HEK293T (cell line): ENCODE data around the gene TGM4.

ENCODE experiments used
- CTCF ChIA-PET: fragments of 350-600 bp; formaldehyde crosslinking; extraction: SDS; loops from one replicate; lab custom pipeline; 2021; ENCODE audit warnings: antibody characterized with exemption, inconsistent platforms; lab: Yijun Ruan, JAX
- POLR2A ChIA-PET: fragments of 350-600 bp; formaldehyde crosslinking; extraction: SDS; loops from one replicate; lab custom pipeline; 2020; ENCODE audit warnings: antibody characterized with exemption, inconsistent platforms; lab: Yijun Ruan, JAX
- DNase-seq: peaks from one replicate; pipeline ENCODE4 v3.0.0; 2012; ENCODE audit warnings: mixed read lengths; ENCODE audit errors: extremely low spot score
- ARNT ChIP-seq: fragments of 450-650 bp; IDR thresholded peaks from 2 replicates; pipeline ENCODE4 v1.6.1; 2017; ENCODE audit warnings: mild to moderate bottlenecking
- BHLHE40 ChIP-seq: fragments of 450-650 bp; IDR thresholded peaks from 2 replicates; pipeline ENCODE4 v1.6.1; 2016; ENCODE audit warnings: mild to moderate bottlenecking, moderate library complexity, borderline replicate concordance
- CTBP1 ChIP-seq: fragments of 450-650 bp; IDR thresholded peaks from 2 replicates; pipeline ENCODE4 v1.6.1; 2016; ENCODE audit warnings: borderline replicate concordance
- ELF4 ChIP-seq: fragments of 450-650 bp; IDR thresholded peaks from 2 replicates; pipeline ENCODE4 v1.6.1; 2017; ENCODE audit warnings: antibody characterized with exemption
- FOXA1 ChIP-seq: fragments of 450-650 bp; IDR thresholded peaks from 2 replicates; pipeline ENCODE4 v1.6.1; 2016; ENCODE audit warnings: mild to moderate bottlenecking
- FOXK2 ChIP-seq: fragments of 450-650 bp; IDR thresholded peaks from 2 replicates; pipeline ENCODE4 v1.6.1; 2016; ENCODE audit warnings: mild to moderate bottlenecking
- FOXM1 ChIP-seq: fragments of 450-650 bp; IDR thresholded peaks from 2 replicates; pipeline ENCODE4 v1.6.1; 2017; ENCODE audit warnings: mild to moderate bottlenecking, borderline replicate concordance
- HDGF ChIP-seq: fragments of 450-650 bp; IDR thresholded peaks from 2 replicates; pipeline ENCODE4 v1.6.1; 2017; ENCODE audit warnings: antibody characterized with exemption, borderline replicate concordance
- L3MBTL2 ChIP-seq: fragments of 450-650 bp; conservative IDR thresholded peaks from 2 replicates; pipeline ENCODE4 v1.6.1; 2016; ENCODE audit warnings: mild to moderate bottlenecking
- LEF1 ChIP-seq: fragments of 450-650 bp; IDR thresholded peaks from 2 replicates; pipeline ENCODE4 v1.6.1; 2017; ENCODE audit warnings: mild to moderate bottlenecking, borderline replicate concordance
- NFRKB ChIP-seq: fragments of 450-650 bp; IDR thresholded peaks from 2 replicates; pipeline ENCODE4 v1.6.1; 2016; ENCODE audit warnings: mild to moderate bottlenecking, moderate library complexity
- PKNOX1 ChIP-seq: fragments of 450-650 bp; IDR thresholded peaks from 2 replicates; pipeline ENCODE4 v1.6.1; 2016
- SP1 ChIP-seq: fragments of 450-650 bp; IDR thresholded peaks from 2 replicates; pipeline ENCODE4 v1.6.1; 2017
- SUZ12 ChIP-seq: fragments of 450-650 bp; IDR thresholded peaks from 2 replicates; pipeline ENCODE4 v1.6.1; 2016; ENCODE audit warnings: mild to moderate bottlenecking
- TARDBP ChIP-seq: fragments of 450-650 bp; IDR thresholded peaks from 2 replicates; pipeline ENCODE4 v1.6.1; 2016
- ZNF384 ChIP-seq: fragments of 450-650 bp; IDR thresholded peaks from 2 replicates; pipeline ENCODE4 v1.6.1; 2016

TGM4 gene

GRCh38 chr3:44874308-44874707, at the start of gene TGM4:
Gene TGM4 (plus strand): TSS chr3:44874608. CDS start chr3:44874679, 71 bp downstream.
- CTCF ChIA-PET: no interaction called here
- TF ChIP-seq ARNT (no peak), CTBP1 (no peak), FOXA1 (no peak), LEF1 (no peak), NFRKB (no peak), HDGF (no peak), FOXK2 (no peak), SP1 (no peak), SUZ12 (no peak), FOXM1 (no peak), L3MBTL2 (no peak), PKNOX1 (no peak), BHLHE40 (no peak), ELF4 (no peak), ZNF384 (no peak), TARDBP (no peak)
- POLR2A ChIA-PET: no interaction called here
- DNase-seq: no peak

- no peak for DNase-seq
- TF ChIP-seq ELF4 (no peak), ARNT (no peak), LEF1 (no peak), FOXK2 (no peak), SUZ12 (no peak), BHLHE40 (no peak), HDGF (no peak), ZNF384 (no peak), FOXA1 (no peak), TARDBP (no peak), SP1 (no peak), L3MBTL2 (no peak), NFRKB (no peak), CTBP1 (no peak), FOXM1 (no peak), PKNOX1 (no peak)
- CTCF ChIA-PET: no interaction called here
- POLR2A ChIA-PET: no interaction called here
Observed at GRCh38 chr3:44825264-44825925, 49.0 kb upstream of the TGM4 start.

- ChIA-PET CTCF (no interaction called here), POLR2A (no interaction called here)
- TF ChIP-seq ZNF384 (no peak), FOXA1 (no peak), TARDBP (no peak), BHLHE40 (no peak), SUZ12 (no peak), PKNOX1 (no peak), HDGF (no peak), ELF4 (no peak), NFRKB (no peak), L3MBTL2 (no peak), CTBP1 (no peak), ARNT (no peak), SP1 (no peak), FOXK2 (no peak), LEF1 (no peak)
- DNase-seq: no peak
Observed at GRCh38 chr3:44827196-44827595, 47.2 kb upstream of the TGM4 start.

GRCh38 chr3:44831232-44831631, 43.2 kb upstream of the TGM4 start:
- ChIA-PET CTCF (no interaction called here), POLR2A (no interaction called here)
- no peak for DNase-seq
- TF ChIP-seq ELF4 (no peak), HDGF (no peak), SUZ12 (no peak), FOXK2 (no peak), PKNOX1 (no peak), NFRKB (no peak), ARNT (no peak), BHLHE40 (no peak), ZNF384 (no peak), SP1 (no peak), L3MBTL2 (no peak), FOXA1 (no peak), FOXM1 (no peak), TARDBP (no peak), CTBP1 (no peak), LEF1 (no peak)

GRCh38 chr3:44832032-44832431, 42.4 kb upstream of the TGM4 start:
- ChIA-PET POLR2A (no interaction called here), CTCF (no interaction called here)
- no peak for TF ChIP-seq SP1
- TF ChIP-seq FOXA1: no peak
- TF ChIP-seq HDGF: no peak
- no peak for TF ChIP-seq LEF1
- TF ChIP-seq TARDBP: no peak
- TF ChIP-seq SUZ12: no peak
- TF ChIP-seq BHLHE40: no peak
- TF ChIP-seq CTBP1: no peak
- TF ChIP-seq ZNF384: no peak
- TF ChIP-seq FOXM1: no peak
- TF ChIP-seq L3MBTL2: no peak
- no peak for TF ChIP-seq FOXK2
- TF ChIP-seq ELF4: no peak
- TF ChIP-seq ARNT: no peak
- TF ChIP-seq NFRKB: no peak
- TF ChIP-seq PKNOX1: no peak

More at GRCh38 chr3:44832032-44832431, 42.4 kb upstream of the TGM4 start:
- DNase-seq: no peak
